ENCODE data around the gene TMEM92. TPM values are rescaled to one million over a fixed set of nuclear protein-coding genes. Genes with fewer than 3 reads are reported as not detected.

TMEM92 gene
- total RNA-seq, 1 experiment from 2014 or later, result 6.6 TPM

DNA sequence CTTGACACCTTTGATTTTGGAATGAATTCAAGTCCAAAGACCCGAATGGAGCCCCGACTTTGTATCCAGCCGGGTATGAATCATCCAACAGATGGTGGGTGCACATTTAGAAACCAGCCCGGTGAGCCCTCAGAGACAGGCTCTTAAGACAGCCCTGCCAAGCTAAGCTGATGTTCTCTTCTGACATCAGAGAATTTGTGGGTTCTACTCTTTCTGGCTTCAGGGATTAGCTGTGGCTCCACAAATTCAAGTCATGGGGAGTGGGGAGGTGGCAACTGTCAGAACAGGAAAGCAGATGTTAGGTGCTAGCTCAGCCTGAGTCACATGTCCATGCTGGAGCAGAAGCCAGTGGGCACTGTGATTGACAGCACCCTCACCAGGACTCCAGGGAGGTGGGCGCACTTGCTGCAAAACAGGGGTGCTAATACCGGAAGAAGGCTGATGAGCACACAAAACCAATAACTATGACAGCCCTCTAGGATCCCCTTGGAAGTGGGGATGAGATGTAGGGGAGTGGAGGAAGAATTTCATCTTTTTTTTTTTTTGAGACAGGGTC lies 40.3 kb downstream of the TMEM92 start:
- RAD21 ChIA-PET (ENCODE audit: low non-redundant PET in 1 of 2, low total read pairs in 2 of 2, uncharacterized antibody in 2 of 2, unreplicated experiment in 2 of 2), result no interaction called here
- intact Hi-C loops (cut with micrococcal nuclease), result no loop called here
- DNase-seq (ENCODE audit: low read depth, low spot score), result no peak
- no peak overlapping the region for H3K9ac ChIP-seq (ENCODE audit: low read length)
- no peaks in the 10 kb centered on the region for H4K20me1 ChIP-seq (ENCODE audit: insufficient read depth)
- CTCF ChIA-PET, result no interaction called here
- no peaks in the 10 kb centered on the region for H3K9me2 ChIP-seq (ENCODE audit: insufficient read depth)
- no peak overlapping the region for H3K4me3 ChIP-seq (replicated peaks in 1 of 2; ENCODE audit: low read depth in 1 of 2, low read length in 2 of 2)
- H3K36me3 ChIP-seq (ENCODE audit: control insufficient read depth in 1 of 2, insufficient read depth in 2 of 2, low read length in 2 of 2), result no peaks in the 10 kb centered on the region
- POLR2A ChIA-PET, result no interaction called here
- no peak overlapping the region for H3K4me2 ChIP-seq (ENCODE audit: low read length)
- no peak overlapping the region for H2AFZ ChIP-seq (ENCODE audit: low read depth, low read length, poor library complexity, severe bottlenecking)
- no peaks in the 10 kb centered on the region for H3K79me2 ChIP-seq (ENCODE audit: insufficient read depth, low read length)
- no peak overlapping the region for H3K27ac ChIP-seq (ENCODE audit: low read depth, low read length)
- H3K4me1 ChIP-seq (ENCODE audit: control insufficient read depth in 1 of 2, insufficient read depth in 2 of 2, low read length in 2 of 2), result no peaks in the 10 kb centered on the region
- no peak for TF ChIP-seq CBX3 (IDR thresholded peaks at IDR 0.05; ENCODE audit: low read depth)
- TF ChIP-seq, protein P1, sequence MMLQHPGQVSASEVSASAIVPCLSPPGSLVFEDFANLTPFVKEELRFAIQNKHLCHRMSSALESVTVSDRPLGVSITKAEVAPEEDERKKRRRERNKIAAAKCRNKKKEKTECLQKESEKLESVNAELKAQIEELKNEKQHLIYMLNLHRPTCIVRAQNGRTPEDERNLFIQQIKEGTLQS (IDR thresholded peaks at IDR 0.05), result no peak
- TF ChIP-seq EZH2phosphoT487 (IDR thresholded peaks at IDR 0.05; ENCODE audit: borderline replicate concordance), result no peak
- no peak for TF ChIP-seq JUND (IDR thresholded peaks at IDR 0.05)
- TF ChIP-seq, protein P2, sequence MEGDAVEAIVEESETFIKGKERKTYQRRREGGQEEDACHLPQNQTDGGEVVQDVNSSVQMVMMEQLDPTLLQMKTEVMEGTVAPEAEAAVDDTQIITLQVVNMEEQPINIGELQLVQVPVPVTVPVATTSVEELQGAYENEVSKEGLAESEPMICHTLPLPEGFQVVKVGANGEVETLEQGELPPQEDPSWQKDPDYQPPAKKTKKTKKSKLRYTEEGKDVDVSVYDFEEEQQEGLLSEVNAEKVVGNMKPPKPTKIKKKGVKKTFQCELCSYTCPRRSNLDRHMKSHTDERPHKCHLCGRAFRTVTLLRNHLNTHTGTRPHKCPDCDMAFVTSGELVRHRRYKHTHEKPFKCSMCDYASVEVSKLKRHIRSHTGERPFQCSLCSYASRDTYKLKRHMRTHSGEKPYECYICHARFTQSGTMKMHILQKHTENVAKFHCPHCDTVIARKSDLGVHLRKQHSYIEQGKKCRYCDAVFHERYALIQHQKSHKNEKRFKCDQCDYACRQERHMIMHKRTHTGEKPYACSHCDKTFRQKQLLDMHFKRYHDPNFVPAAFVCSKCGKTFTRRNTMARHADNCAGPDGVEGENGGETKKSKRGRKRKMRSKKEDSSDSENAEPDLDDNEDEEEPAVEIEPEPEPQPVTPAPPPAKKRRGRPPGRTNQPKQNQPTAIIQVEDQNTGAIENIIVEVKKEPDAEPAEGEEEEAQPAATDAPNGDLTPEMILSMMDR (IDR thresholded peaks at IDR 0.05 in 2 of 3, conservative IDR thresholded peaks at IDR 0.05 in 1 of 3; ENCODE audit: borderline replicate concordance in 1 of 3, insufficient read depth in 1 of 3, low read depth in 2 of 3, low read length in 2 of 3), result no peak
- no peak for TF ChIP-seq EGR1 (IDR thresholded peaks at IDR 0.05; ENCODE audit: low read depth)
- TF ChIP-seq EZH2 (IDR thresholded peaks at IDR 0.05), result no peak
- TF ChIP-seq FOSL1 (IDR thresholded peaks at IDR 0.05; ENCODE audit: low read depth), result no peak
- no peak for TF ChIP-seq POLR2AphosphoS5 (IDR thresholded peaks at IDR 0.05; ENCODE audit: low read depth, low read length)
- no peak for TF ChIP-seq ELF1 (IDR thresholded peaks at IDR 0.05; ENCODE audit: borderline replicate concordance, low read depth)
- TF ChIP-seq, protein P3, sequence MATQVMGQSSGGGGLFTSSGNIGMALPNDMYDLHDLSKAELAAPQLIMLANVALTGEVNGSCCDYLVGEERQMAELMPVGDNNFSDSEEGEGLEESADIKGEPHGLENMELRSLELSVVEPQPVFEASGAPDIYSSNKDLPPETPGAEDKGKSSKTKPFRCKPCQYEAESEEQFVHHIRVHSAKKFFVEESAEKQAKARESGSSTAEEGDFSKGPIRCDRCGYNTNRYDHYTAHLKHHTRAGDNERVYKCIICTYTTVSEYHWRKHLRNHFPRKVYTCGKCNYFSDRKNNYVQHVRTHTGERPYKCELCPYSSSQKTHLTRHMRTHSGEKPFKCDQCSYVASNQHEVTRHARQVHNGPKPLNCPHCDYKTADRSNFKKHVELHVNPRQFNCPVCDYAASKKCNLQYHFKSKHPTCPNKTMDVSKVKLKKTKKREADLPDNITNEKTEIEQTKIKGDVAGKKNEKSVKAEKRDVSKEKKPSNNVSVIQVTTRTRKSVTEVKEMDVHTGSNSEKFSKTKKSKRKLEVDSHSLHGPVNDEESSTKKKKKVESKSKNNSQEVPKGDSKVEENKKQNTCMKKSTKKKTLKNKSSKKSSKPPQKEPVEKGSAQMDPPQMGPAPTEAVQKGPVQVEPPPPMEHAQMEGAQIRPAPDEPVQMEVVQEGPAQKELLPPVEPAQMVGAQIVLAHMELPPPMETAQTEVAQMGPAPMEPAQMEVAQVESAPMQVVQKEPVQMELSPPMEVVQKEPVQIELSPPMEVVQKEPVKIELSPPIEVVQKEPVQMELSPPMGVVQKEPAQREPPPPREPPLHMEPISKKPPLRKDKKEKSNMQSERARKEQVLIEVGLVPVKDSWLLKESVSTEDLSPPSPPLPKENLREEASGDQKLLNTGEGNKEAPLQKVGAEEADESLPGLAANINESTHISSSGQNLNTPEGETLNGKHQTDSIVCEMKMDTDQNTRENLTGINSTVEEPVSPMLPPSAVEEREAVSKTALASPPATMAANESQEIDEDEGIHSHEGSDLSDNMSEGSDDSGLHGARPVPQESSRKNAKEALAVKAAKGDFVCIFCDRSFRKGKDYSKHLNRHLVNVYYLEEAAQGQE (IDR thresholded peaks at IDR 0.05; ENCODE audit: low read depth), result no peak
- TF ChIP-seq SP1 (IDR thresholded peaks at IDR 0.05; ENCODE audit: low read depth), result no peak
- TF ChIP-seq ZFX (IDR thresholded peaks at IDR 0.05), result no peak
- no TSS peak for BruUV-seq (replicated peaks)
- H3K9me3 ChIP-seq (ENCODE audit: control insufficient read depth in 1 of 2, insufficient read depth in 1 of 2, low read depth in 1 of 2, low read length in 2 of 2), result no peaks in the 10 kb centered on the region
- H3K27me3 ChIP-seq (ENCODE audit: insufficient read depth, low read length), result no peaks in the 10 kb centered on the region; the same call in 1 of the 2 replicates
- ATAC-seq, result no peak
